ENCODE measurements around the gene BDKRB1.

The BDKRB1 gene

DNA sequence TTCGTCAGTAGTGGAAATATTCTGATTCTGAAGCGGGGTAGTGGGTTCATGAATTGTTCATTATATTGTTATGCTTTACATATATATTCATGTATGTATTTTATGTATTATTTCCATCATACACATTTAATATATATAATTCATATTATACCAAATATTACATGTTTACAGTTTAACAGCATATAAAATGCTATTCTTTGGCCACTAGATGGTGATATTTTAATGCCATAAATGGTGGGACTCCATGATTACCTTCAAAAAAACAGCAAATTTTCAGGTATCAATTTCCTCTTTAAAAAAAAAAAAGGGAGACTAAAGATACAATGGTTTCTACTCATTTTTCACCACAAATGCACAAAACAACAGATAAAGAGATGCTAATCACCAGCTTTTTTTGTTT lies 41.0 kb downstream of the BDKRB1 start:
- no peak overlapping the region for H3K4me3 ChIP-seq (IDR thresholded peaks at IDR 0.05; ENCODE audit: insufficient read depth, low read depth, low read length)
- H3K27ac ChIP-seq, result no peak overlapping the region
- H2AFZ ChIP-seq (ENCODE audit: low read depth), result no peak overlapping the region
- no peaks in the 10 kb centered on the region for H3K36me3 ChIP-seq (ENCODE audit: insufficient read depth)
- no peak overlapping the region for H3K4me2 ChIP-seq
- H3K9ac ChIP-seq, result no peak overlapping the region
- H4K20me1 ChIP-seq (ENCODE audit: insufficient read depth), result no peaks in the 10 kb centered on the region
- TF ChIP-seq CTCF (conservative IDR thresholded peaks at IDR 0.05; ENCODE audit: low read depth, low read length), result peak; percentile 37; the same call in 1 of the 2 replicates
- H3K79me2 ChIP-seq (ENCODE audit: insufficient read depth, low read depth), result no peaks in the 10 kb centered on the region
- no peaks in the 10 kb centered on the region for H3K4me1 ChIP-seq (ENCODE audit: low read depth, poor library complexity, severe bottlenecking)
- H3K27me3 ChIP-seq (ENCODE audit: insufficient read depth, low read depth), result no peaks in the 10 kb centered on the region

DNA sequence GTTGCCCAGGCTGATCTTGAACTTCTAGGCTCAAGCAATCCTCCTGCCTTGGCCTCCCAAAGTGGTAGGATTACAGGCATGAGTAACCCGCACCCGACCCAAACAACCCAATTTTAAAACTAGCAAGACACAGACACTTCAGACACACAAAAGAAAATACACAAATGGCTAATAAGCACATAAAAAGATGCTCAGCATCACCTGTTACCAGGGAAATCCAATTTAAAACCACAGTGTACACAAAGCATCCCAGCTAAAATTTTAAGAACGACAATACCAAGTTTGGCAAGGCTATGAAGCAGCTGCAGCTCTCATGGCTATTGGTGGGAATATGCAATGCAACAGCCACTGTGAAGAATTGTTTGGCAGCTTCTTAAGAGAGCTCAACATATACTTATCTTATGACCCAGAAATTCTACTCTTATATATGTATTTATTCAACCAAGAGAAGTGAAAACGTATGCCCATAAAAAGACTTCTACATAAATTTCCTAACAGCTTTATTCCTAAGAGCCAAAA lies 42.0 kb downstream of the BDKRB1 start:
- H3K4me3 ChIP-seq (IDR thresholded peaks at IDR 0.05; ENCODE audit: insufficient read depth, low read depth, low read length), result no peak overlapping the region
- H3K4me1 ChIP-seq (ENCODE audit: low read depth, poor library complexity, severe bottlenecking), result no peaks in the 10 kb centered on the region
- no peak overlapping the region for H3K9ac ChIP-seq
- no peak overlapping the region for H3K4me2 ChIP-seq
- H3K27ac ChIP-seq, result no peak overlapping the region
- H3K27me3 ChIP-seq (ENCODE audit: insufficient read depth, low read depth), result no peaks in the 10 kb centered on the region
- no peak for TF ChIP-seq CTCF (conservative IDR thresholded peaks at IDR 0.05; ENCODE audit: low read depth, low read length)
- no peaks in the 10 kb centered on the region for H3K79me2 ChIP-seq (ENCODE audit: insufficient read depth, low read depth)
- H4K20me1 ChIP-seq (ENCODE audit: insufficient read depth), result no peaks in the 10 kb centered on the region
- H2AFZ ChIP-seq (ENCODE audit: low read depth), result no peak overlapping the region
- H3K36me3 ChIP-seq (ENCODE audit: insufficient read depth), result no peaks in the 10 kb centered on the region

- no peak for TF ChIP-seq CTCF (conservative IDR thresholded peaks at IDR 0.05; ENCODE audit: low read depth, low read length)
- no peaks in the 10 kb centered on the region for H3K27me3 ChIP-seq (ENCODE audit: insufficient read depth, low read depth)
- H3K4me3 ChIP-seq (IDR thresholded peaks at IDR 0.05; ENCODE audit: insufficient read depth, low read depth, low read length), result no peak overlapping the region
These were observed 43.4 kb downstream of the BDKRB1 start for GRCh38 chr14:96299441-96299840.

DNA sequence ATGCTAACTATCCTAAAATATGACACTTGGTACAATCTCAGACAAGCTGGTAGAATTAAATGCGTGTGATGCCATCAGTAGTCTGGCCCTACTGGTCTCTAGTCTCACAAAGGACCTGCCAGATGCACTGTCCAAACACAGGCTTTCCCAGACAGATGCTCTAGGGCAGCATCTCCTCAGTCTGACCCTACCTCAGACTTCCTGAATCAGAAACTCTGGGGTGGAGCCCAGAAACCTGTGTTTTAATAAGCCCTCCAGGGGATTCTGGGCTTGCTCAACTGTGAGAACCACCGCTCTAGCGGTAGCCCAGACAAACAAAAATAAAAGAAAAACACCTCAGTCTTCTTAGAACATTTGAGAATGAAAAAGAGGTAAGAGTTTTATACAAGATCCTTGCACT lies 48.0 kb downstream of the BDKRB1 start:
- H3K4me3 ChIP-seq (IDR thresholded peaks at IDR 0.05; ENCODE audit: insufficient read depth, low read depth, low read length), result no peak overlapping the region
- no peaks in the 10 kb centered on the region for H3K27me3 ChIP-seq (ENCODE audit: insufficient read depth, low read depth)
- no peak overlapping the region for H3K4me2 ChIP-seq
- H4K20me1 ChIP-seq (ENCODE audit: insufficient read depth), result no peaks in the 10 kb centered on the region
- no peaks in the 10 kb centered on the region for H3K79me2 ChIP-seq (ENCODE audit: insufficient read depth, low read depth)
- no peaks in the 10 kb centered on the region for H3K4me1 ChIP-seq (ENCODE audit: low read depth, poor library complexity, severe bottlenecking)
- no peak overlapping the region for H2AFZ ChIP-seq (ENCODE audit: low read depth)
- no peak for TF ChIP-seq CTCF (conservative IDR thresholded peaks at IDR 0.05; ENCODE audit: low read depth, low read length)
- H3K9ac ChIP-seq, result no peak overlapping the region
- H3K27ac ChIP-seq, result no peak overlapping the region
- no peaks in the 10 kb centered on the region for H3K36me3 ChIP-seq (ENCODE audit: insufficient read depth)

More at GRCh38 chr14:96299441-96299840, 43.4 kb downstream of the BDKRB1 start:
- no peaks in the 10 kb centered on the region for H3K36me3 ChIP-seq (ENCODE audit: insufficient read depth)
- no peak overlapping the region for H3K27ac ChIP-seq
- H2AFZ ChIP-seq (ENCODE audit: low read depth), result no peak overlapping the region
- H3K9ac ChIP-seq, result no peak overlapping the region
- no peaks in the 10 kb centered on the region for H3K79me2 ChIP-seq (ENCODE audit: insufficient read depth, low read depth)
- H3K4me2 ChIP-seq, result no peak overlapping the region
- no peaks in the 10 kb centered on the region for H4K20me1 ChIP-seq (ENCODE audit: insufficient read depth)
- H3K4me1 ChIP-seq (ENCODE audit: low read depth, poor library complexity, severe bottlenecking), result no peaks in the 10 kb centered on the region
